ENCODE data around the gene PDE5A.

DNA sequence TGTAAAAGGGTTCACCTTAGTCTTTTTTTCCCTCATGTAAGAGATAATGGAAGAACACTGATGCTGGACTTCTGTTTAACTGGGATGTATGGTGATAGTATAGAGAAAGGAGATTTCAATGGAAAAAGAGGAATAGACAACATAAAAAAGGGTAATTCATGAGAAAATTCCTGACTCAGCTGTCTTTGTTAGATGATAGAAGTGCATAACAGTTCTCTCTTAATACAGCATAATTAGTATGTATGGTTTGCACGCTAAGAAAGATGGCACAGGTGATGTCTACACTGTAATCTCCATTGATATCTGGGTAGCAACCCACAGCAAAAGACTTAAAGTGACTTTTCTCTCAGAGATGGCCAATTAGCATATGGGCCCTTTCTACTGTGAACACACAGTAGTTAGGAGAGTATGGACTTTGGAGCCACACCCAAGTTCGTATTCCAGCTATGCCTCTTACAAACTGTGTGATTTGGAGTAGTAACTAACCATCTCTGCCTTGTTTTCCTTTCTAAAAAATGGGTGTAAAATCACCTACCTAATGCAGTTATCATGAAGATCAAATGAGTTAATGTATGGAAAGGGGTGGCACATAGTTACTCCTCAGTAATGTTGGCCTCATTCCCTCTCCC lies 149.3 kb downstream of the PDE5A start:
- no peak for TF ChIP-seq CTCF (IDR thresholded peaks at IDR 0.05; ENCODE audit: borderline replicate concordance, extremely low read depth, low read length, poor library complexity, severe bottlenecking)
- TF ChIP-seq EZH2 (IDR thresholded peaks at IDR 0.05; ENCODE audit: borderline replicate concordance, low read depth, low read length, severe bottlenecking) = no peak

Measured in DND-41 (cell line).